Mucosa of descending colon (tissue), 3 donors: ENCODE results near the gene SLIT1. TPM values are rescaled to one million over a fixed set of nuclear protein-coding genes. Genes with fewer than 3 reads are reported as not detected.

Experiments used
- ATAC-seq: fragments of 200-7000 bp; cut with Tn5 transposase; one replicate; pipeline ENCODE4 v1.9.1; 2020; ENCODE audit warnings: mild to moderate bottlenecking, moderate library complexity
- DNase-seq, 3 donors: peaks; one replicate each; pipeline ENCODE4 v3.0.0-alpha.2; 2020
- H3K36me3 ChIP-seq: fragments of 200-600 bp; one replicate; pipeline ENCODE4 v1.8.0; 2021; ENCODE audit warnings: low read depth, mild to moderate bottlenecking
- H3K4me1 ChIP-seq: fragments of 200-600 bp; one replicate; pipeline ENCODE4 v1.8.0; 2021; ENCODE audit warnings: low read depth, mild to moderate bottlenecking
- H3K4me3 ChIP-seq: fragments of 200-600 bp; one replicate; pipeline ENCODE4 v1.8.0; 2021; ENCODE audit warnings: mild to moderate bottlenecking
- H3K9me3 ChIP-seq: fragments of 200-600 bp; one replicate; pipeline ENCODE4 v1.8.0; 2021; ENCODE audit warnings: mild to moderate bottlenecking
- CTCF ChIP-seq: fragments of 200-600 bp; IDR thresholded peaks from one replicate; pipeline ENCODE4 v1.8.0; 2022; ENCODE audit warnings: antibody characterized with exemption, mild to moderate bottlenecking
- intact Hi-C, 2 donors: fragments of 100-400 bp; cut with DNase I in 1 of 2; cut with micrococcal nuclease in 1 of 2; formaldehyde crosslinking; loops; one replicate each; pipeline versions ENCODE4 v1.11.0 to v1.11.1; 2022; cut with DNase I, micrococcal nuclease
- total RNA-seq, 3 donors: library from RNA; stranded (reverse); fragmentation: NEBNext Ultra II Directional in 2 of 3; extraction: Animal tissue kit (Norgen Biotek cat#: 25700) in 2 of 3; gene quantifications; one replicate each; pipeline versions ENCODE4 v1.2.1 to v1.2.4, GENCODE V29; 2021 to 2023
- donor health status: DM: no; HTN: no; CAD: no; lungs with moderate emphysema.
- donor health status: DM: no; HTN: no; CAD: no.
- donor health status: DM: no; HTN: yes; CAD: no.

SLIT1 gene
- total RNA-seq, 3 donors from 2014 or later, result 0.17 to 1.1 (median 0.24) TPM

GRCh38 chr10:97182288-97182990 is 3.3 kb downstream of the SLIT1 start:
- Histone ChIP-seq H3K9me3 (no peaks in the 10 kb centered on the region), H3K4me1 (peaks cover 5% of the 10 kb centered on the region), H3K4me3 (no peak overlapping the region), H3K36me3 (no peaks in the 10 kb centered on the region)
- ATAC-seq (no peak), DNase-seq (no peak)
- intact Hi-C loops, result no loop called here
- no peak for TF ChIP-seq CTCF

DNA sequence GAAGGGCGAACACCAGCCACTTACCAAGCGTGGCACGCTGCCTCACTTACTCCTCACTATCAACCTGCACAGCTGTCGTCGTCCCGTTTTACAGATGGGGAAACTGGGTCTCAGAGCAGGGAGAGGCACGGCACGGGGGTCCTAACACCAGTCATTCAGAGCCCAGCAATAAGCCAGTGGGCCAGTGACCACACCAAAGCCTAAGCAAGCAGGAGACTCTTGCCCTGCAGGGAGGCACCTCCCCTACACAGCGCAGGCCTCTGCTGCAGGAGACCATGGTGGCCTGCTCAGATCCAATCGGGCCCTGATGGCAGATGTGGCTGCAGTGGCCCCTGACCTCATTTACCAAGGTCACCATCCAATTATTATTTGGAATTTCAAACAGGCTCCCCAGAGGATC is 4.8 kb downstream of the SLIT1 start:
- Histone ChIP-seq H3K9me3 (no peaks in the 10 kb centered on the region), H3K4me3 (no peak overlapping the region), H3K4me1 (peaks cover 5% of the 10 kb centered on the region), H3K36me3 (no peaks in the 10 kb centered on the region)
- ATAC-seq, result no peak
- intact Hi-C loops, result no loop called here
- no peak for TF ChIP-seq CTCF
- DNase-seq, result no peak

DNA sequence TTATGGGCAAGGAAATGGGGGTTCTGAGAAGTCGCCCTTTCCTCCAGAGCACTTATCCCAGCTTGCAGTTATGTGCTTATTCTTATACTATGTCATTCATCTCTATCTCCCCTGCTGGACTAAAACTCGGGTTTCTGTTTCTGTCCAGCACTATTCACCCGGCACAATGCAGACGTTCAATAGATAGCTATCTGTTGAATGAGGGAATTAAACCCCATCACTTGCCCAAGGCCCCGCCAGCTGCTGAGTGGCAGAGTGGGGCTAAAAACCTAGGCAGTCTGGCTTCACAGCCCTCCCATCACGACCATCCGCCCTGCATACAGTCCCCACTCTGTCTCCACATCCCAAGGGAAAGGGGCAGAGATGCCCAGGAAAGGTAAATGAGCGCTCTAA is 5.4 kb downstream of the SLIT1 start:
- DNase-seq, result no peak
- Histone ChIP-seq H3K4me1 (peaks cover under 1% of the 10 kb centered on the region), H3K36me3 (no peaks in the 10 kb centered on the region), H3K4me3 (no peak overlapping the region), H3K9me3 (no peaks in the 10 kb centered on the region)
- TF ChIP-seq CTCF, result no peak
- no peak for ATAC-seq
- intact Hi-C loops, result no loop called here

DNA sequence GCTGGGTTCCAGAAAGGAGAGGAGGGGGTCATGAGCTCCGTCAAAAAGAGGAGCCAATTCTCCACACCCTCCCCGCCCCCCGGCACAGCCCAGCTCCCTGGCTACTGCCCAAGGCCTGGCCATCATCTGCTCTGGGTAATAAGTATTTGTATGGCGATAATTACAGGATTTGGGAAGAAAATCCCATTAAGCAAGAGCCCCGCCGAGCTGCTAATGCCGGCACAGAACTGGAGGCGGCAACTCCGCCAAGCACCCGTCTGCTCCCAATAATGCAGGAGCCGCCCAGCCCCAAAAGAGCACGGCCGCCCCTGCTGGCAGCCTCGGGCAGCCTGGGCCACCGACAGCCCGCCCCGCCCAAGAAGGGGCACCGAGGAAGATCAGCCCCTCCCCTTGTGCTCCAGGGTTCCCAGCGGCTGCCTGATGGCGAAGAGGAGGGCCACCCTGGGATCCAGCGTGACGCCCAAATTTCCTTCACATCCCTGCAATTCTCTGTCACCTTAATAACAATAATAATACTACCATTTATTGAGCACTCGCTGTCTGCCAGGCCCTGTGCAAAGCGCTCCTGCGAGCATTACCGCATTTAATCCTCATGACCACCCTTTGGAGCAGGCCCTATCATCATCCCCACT is 5.9 kb downstream of the SLIT1 start:
- Histone ChIP-seq H3K4me3 (no peak overlapping the region), H3K36me3 (no peaks in the 10 kb centered on the region), H3K4me1 (no peaks in the 10 kb centered on the region), H3K9me3 (no peaks in the 10 kb centered on the region)
- DNase-seq, result no peak
- intact Hi-C loops, result no loop called here
- ATAC-seq, result no peak
- no peak for TF ChIP-seq CTCF

GRCh38 chr10:97179311-97179710 is 6.4 kb downstream of the SLIT1 start:
- H3K36me3 ChIP-seq, result no peaks in the 10 kb centered on the region

More at GRCh38 chr10:97179311-97179710, 6.4 kb downstream of the SLIT1 start:
- H3K9me3 ChIP-seq, result no peaks in the 10 kb centered on the region
- ATAC-seq, result no peak
- intact Hi-C loops, result no loop called here
- no peaks in the 10 kb centered on the region for H3K4me1 ChIP-seq
- no peak for DNase-seq
- H3K4me3 ChIP-seq, result no peak overlapping the region
- no peak for TF ChIP-seq CTCF
